Stimulated activated CD4-positive, alpha-beta T cell treated with anti-CD3 and anti-CD28 coated beads, TNF-alpha, amount 100 ng/mL, for 1 hour (primary cell): ENCODE results near the gene CDH4.

Source experiments
- DNase-seq, 3 donors: peaks; one replicate each; pipeline ENCODE4 v3.0.0-alpha.2; 2020; ENCODE audit warnings: low read depth in 3 of 3, low spot score in 1 of 3

CDH4 gene

DNA sequence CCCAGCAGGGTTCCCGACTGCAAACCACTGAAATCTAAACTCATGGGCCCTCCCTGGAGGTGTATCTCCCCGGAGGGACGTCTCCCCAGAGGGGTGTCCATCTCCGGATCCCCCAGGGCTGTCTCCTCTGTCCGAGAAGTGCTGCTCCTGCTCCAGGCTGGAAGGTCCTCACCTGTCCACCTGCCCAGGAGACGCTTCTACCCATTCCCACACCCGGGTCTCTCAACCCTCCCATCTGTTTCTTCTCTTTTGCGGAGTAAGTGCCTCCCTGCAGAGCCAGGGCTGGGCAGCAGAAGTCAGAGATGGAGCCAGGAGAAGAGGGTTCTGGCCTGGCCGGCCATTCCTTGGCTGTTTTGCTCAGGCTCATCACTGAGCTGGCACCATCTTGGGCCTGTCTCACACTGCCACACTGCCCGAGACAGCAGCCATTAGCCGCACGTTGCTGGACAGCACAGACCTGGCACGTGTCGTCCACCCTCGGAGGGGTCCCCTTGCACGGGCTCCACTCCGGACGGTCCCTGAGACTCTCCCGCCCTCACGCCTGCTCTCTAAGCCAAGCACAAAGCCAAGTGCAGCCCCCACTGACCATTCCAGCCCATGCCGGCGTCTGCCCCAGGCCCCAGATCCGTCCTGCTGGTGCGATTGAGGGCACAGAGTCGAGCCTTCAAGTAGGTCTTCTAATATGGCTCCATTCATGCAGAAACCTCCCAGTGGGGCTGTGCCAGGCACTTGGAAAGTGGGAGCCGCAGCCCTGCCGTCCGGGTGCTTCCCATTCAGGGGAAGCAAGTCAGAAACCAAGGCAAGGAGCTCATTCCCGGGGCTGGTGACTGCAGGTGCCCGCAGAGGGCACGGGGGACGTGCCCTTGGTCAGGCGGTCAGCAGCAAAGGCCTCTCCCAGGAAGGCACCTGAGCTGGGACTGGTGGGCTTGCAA is 445.9 kb downstream of the CDH4 start:
- DNase-seq, result no peak

GRCh38 chr20:61698598-61699494 is 446.8 kb downstream of the CDH4 start:
- no peak for DNase-seq

DNA sequence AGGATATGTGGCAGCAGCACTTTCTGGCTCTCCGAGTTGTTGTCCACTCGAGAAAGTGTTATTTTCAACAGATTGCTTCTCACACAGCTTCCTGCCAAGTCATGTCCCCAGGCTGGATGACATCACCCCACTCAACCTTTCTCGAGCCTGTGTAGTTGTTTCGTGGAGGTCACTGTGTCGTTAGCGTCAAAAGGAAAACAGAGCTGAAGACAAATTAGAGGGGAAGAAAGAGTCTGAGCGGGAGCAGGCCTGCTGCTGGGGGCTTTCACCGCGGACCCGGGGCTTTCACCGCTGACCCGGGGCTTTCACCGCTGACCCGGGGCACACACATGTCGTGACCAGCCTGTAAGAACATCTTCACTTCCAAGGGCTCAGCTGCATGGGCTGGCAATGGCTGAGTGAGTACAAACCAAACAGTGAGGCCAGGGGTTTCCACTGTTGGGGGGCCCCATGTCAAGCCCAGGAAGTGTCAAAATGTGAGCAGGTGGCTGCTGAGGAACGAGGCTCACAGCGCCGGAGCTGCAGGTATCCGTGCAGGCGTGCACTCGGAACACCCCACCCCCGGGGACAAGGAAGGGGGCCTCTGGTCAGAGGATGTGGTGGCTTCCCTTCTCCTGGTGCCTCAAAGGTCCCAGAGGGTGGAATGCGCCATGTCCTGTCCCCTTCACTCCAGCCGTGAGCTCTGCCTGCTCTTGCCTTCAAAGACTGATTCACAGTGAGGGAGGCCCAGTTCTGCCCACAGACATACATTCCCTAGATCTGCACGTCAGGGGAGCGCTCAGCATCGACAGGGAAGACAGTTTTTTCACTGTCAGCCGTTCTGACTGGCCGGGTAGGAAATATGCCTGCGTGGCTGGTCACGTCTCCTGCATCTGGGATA is 447.7 kb downstream of the CDH4 start:
- DNase-seq, result no peak

- no peak for DNase-seq
These were observed 448.6 kb downstream of the CDH4 start for GRCh38 chr20:61700595-61701140.

DNA sequence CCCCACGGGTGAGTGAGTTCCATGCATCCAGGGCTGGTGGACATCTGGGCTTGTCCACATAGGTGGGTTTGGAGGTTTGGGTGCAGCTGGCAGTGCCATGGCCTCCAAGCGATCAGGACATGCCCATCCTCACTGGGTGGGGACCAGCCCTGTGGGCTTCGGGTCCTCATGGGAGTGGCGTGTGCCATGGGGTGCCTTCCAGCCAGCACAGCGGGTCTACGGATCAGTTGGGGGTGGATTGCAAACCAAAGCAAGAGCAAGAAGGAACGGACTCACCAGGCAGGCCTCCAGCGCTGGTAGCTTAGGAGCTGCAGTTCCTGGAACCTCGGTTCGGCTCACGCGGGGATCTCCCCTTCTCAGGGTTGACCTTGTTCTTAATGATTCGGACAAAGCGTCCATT is 449.3 kb downstream of the CDH4 start:
- DNase-seq, result no peak

- DNase-seq, result no peak
These were observed 449.7 kb downstream of the CDH4 start for GRCh38 chr20:61701802-61702201.

DNA sequence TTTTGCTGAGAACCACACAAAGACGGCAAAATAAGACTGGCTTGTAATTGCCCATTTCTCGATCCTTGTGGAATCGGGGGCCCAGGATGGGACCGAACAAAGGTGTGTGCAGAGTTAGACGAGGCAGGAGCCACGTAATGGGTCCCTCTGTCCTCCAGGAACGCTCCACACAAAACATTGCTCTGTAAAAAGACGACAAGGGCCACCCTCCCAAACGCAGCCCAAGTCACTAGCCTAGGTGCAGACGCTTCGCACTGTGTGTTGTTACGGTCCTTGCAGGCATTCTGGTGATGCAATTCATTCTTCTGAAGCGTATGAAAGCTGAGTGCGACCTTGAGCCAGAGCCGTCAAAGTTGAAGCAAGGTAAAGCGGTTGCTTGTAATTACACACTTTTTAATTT is 450.2 kb downstream of the CDH4 start:
- no peak for DNase-seq

DNA sequence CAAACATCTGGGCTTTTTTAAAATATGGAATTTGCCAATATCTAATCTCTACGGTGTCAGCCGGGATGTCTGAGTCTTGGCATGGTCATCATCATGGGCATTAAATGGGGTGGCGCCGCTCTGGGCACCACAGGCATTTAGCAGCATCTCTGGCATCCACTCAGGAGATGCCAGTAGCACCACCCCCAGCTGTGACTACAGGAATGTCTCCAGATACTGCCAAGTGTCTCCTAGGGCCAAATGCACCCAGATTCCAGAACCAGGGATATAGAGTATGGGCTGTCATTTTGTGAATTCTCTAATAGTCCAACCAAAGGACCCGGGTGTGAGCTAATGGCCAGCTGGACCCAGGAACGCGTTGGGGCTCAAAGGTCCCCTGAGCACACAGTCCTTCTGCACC is 452.6 kb downstream of the CDH4 start:
- DNase-seq, result no peak

DNA sequence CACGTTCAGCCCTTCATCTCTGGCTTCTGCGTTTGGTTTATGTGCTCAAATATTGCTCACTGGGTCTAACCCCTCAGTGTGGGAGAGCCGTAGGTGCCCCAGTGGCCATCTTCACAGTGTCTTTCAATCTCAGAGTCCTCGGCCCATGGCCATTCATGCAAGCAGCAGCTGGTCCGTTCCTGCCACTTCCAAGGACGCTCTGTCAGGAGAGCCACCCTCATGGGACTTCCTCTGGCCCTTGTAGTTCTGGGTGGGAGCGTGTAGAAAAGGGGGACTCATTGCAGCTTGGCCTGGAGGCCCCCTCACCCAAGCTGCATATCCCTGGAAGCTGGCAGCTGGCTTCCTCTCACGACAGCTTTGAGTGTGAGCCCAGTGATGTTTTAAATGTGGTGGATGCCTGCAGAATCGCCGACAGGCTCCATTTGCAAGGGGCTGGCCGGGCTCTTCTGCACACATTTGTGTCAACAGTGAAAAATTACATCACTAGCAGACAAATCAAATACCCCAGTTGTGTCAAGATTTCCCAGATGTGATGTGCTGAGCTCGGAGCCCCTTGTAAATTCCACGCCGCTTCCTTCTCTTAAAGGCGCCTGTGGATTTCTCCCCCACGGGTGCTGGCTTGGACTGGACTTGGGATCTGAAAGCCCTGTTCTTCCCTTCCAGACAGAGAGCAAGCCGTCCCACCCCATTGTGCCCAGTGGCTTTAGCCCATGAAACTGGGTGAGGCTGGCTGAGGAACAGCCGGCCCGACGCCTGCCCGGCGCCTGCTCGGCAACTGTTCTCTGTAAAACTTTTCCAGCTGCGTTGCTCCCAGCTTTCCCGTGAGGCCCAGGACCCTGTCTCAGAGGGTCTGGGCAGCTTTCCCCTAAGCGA is 453.6 kb downstream of the CDH4 start:
- no peak for DNase-seq

- no peak for DNase-seq
These were observed 454.3 kb downstream of the CDH4 start for GRCh38 chr20:61706259-61706961.

GRCh38 chr20:61708891-61709290 is 456.8 kb downstream of the CDH4 start:
- DNase-seq, result no peak

- no peak for DNase-seq
These were observed 458.0 kb downstream of the CDH4 start for GRCh38 chr20:61710108-61710507.

DNA sequence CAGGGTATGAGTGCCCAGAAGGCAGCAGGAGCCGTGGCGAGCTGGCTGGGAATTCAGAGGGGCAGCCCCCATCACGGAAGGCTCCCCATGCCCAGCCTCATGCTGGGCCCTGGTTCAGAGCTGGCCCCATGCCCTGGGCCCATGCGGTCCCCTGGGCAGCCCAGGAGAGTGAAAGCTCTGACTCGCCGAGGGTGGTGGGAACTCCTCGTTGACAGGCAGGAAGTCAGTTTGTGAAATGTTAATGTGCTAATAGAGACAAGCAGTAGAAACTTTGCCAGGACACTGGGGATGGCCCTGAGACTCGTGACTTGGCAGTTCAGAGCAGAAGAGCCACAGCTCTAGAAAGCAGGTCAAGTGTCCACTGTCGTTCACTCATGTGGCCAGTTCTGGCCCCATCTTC is 460.6 kb downstream of the CDH4 start:
- no peak for DNase-seq

- no peak for DNase-seq
These were observed 466.4 kb downstream of the CDH4 start for GRCh38 chr20:61718361-61719005.

DNA sequence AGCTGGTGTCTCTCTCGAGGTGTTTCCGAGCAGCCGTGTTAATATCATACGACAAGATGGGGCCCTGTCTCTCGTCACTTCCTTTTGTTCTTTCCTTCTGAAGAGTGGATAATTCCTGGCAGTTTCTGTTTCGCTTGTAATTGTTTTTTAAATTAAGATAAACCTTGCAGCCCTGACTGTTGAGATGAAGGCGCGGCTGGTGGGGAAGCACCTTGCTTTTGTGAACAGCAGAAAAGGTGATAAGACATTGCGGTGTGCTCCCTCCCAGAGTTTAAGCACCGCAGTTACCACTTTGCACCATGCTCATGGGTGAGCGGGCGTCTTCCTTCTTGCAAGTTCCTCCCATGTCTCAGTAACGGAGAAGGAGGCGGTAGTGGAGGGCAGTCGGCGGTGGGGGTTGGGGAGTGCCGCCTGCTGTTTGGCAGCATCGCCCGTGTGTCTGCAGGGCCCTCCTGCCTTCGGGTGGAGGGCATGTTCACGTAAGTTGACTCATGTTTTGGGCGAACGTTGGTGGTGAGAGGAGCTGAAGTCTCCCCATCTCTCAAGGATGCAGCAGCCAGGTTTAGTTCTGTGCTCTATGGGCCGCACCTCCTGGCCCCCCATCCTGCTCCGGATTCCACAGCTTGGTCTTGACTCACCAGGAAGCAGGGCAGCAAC is 467.8 kb downstream of the CDH4 start:
- DNase-seq, result peak in 2 of 3 donors; percentile 1 to 15

- no peak for DNase-seq
These were observed 468.3 kb downstream of the CDH4 start for GRCh38 chr20:61720348-61720696.

DNA sequence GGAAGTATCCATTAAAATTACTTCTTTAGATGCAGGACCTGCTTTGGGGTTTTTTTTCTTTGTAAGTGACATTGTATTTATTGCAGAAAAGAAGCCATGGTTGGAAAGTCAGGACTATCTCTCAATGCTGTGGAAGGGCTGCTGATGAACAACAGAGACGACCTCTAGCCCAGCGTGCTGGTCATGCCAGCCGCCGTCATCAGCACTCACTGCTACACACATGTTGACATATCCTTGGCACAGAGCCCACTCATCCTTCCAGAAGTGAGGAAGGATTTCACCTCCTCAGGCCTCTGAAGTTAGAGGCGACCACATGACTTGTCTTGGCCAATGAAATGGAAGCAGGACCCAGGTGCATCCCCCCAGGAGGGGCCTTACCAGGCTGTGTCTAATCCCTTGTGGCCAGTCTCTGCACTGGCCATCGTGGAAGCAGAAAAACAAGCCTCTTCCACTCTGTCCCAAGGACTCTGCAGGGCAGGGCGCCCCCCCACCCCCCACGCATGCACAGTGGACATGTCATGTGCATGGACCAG is 470.2 kb downstream of the CDH4 start:
- DNase-seq, result no peak
